ENCODE measurements around the gene TRPC6.

Gene TRPC6

GRCh38 chr11:101583251-101584128 is at the start of gene TRPC6:
Gene TRPC6 (minus strand): TSS chr11:101584007. CDS start chr11:101583503, 504 bp downstream.
- DNase-seq (ENCODE audit: extremely low read depth in 1 of 2, low read depth in 1 of 2), result no peak

GRCh38 chr11:101620026-101620425 is 36.2 kb upstream of the TRPC6 start:
- no peak for DNase-seq (ENCODE audit: extremely low read depth in 1 of 2, low read depth in 1 of 2)

GRCh38 chr11:101618709-101619108 is 34.9 kb upstream of the TRPC6 start:
- DNase-seq (ENCODE audit: extremely low read depth in 1 of 2, low read depth in 1 of 2), result no peak

GRCh38 chr11:101617735-101618332 is 34.0 kb upstream of the TRPC6 start:
- DNase-seq (ENCODE audit: extremely low read depth in 1 of 2, low read depth in 1 of 2), result no peak

GRCh38 chr11:101612481-101612880 is 28.7 kb upstream of the TRPC6 start:
- no peak for DNase-seq (ENCODE audit: extremely low read depth in 1 of 2, low read depth in 1 of 2)

- DNase-seq (ENCODE audit: extremely low read depth in 1 of 2, low read depth in 1 of 2), result no peak
Observed at GRCh38 chr11:101600924-101601323, 17.1 kb upstream of the TRPC6 start.

GRCh38 chr11:101586965-101587364 is 3.2 kb upstream of the TRPC6 start:
- no peak for DNase-seq (ENCODE audit: extremely low read depth in 1 of 2, low read depth in 1 of 2)

GRCh38 chr11:101584655-101585054 is 848 bp upstream of the TRPC6 start:
- no peak for DNase-seq (ENCODE audit: extremely low read depth in 1 of 2, low read depth in 1 of 2)

GRCh38 chr11:101584129-101584515 is 315 bp upstream of the TRPC6 start:
- DNase-seq (ENCODE audit: extremely low read depth in 1 of 2, low read depth in 1 of 2), result no peak

- no peak for DNase-seq (ENCODE audit: extremely low read depth in 1 of 2, low read depth in 1 of 2)
Observed at GRCh38 chr11:101582989-101583250, 887 bp downstream of the TRPC6 start.

GRCh38 chr11:101582236-101582988 is 1.4 kb downstream of the TRPC6 start:
- no peak for DNase-seq (ENCODE audit: extremely low read depth in 1 of 2, low read depth in 1 of 2)

GRCh38 chr11:101577461-101577860 is 6.3 kb downstream of the TRPC6 start:
- no peak for DNase-seq (ENCODE audit: extremely low read depth in 1 of 2, low read depth in 1 of 2)

- DNase-seq (ENCODE audit: extremely low read depth in 1 of 2, low read depth in 1 of 2), result no peak
Observed at GRCh38 chr11:101576456-101576855, 7.4 kb downstream of the TRPC6 start.

- DNase-seq (ENCODE audit: extremely low read depth in 1 of 2, low read depth in 1 of 2), result no peak
Observed at GRCh38 chr11:101574886-101575285, 8.9 kb downstream of the TRPC6 start.

GRCh38 chr11:101567071-101567470 is 16.7 kb downstream of the TRPC6 start:
- no peak for DNase-seq (ENCODE audit: extremely low read depth in 1 of 2, low read depth in 1 of 2)

- no peak for DNase-seq (ENCODE audit: extremely low read depth in 1 of 2, low read depth in 1 of 2)
Observed at GRCh38 chr11:101566626-101567025, 17.2 kb downstream of the TRPC6 start.

- no peak for DNase-seq (ENCODE audit: extremely low read depth in 1 of 2, low read depth in 1 of 2)
Observed at GRCh38 chr11:101563166-101563565, 20.6 kb downstream of the TRPC6 start.

GRCh38 chr11:101555366-101555765 is 28.4 kb downstream of the TRPC6 start:
- DNase-seq (ENCODE audit: extremely low read depth in 1 of 2, low read depth in 1 of 2), result no peak

GRCh38 chr11:101553891-101554292 is 29.9 kb downstream of the TRPC6 start:
- DNase-seq (ENCODE audit: extremely low read depth in 1 of 2, low read depth in 1 of 2), result no peak

- DNase-seq (ENCODE audit: extremely low read depth in 1 of 2, low read depth in 1 of 2), result no peak
Observed at GRCh38 chr11:101552888-101553287, 30.9 kb downstream of the TRPC6 start.

GRCh38 chr11:101528541-101528940 is 55.3 kb downstream of the TRPC6 start:
- DNase-seq (ENCODE audit: extremely low read depth in 1 of 2, low read depth in 1 of 2), result no peak

All from activated CD8-positive, alpha-beta memory T cell treated with anti-CD3 and anti-CD28 coated beads for 1 hour (primary cell).